Measurements from ENCODE around the gene SPEM3. TPM values are rescaled to one million over a fixed set of nuclear protein-coding genes. Genes with fewer than 3 reads are reported as not detected.
A peak's percentile ranks its signal among the peaks of the same experiment; 100 is the strongest.

Gene SPEM3
- total and polyA plus RNA-seq, 2 of the 13 experiments (the other 11 are each of a cell fraction or from before 2014, with no cell fraction given), result not detected

DNA sequence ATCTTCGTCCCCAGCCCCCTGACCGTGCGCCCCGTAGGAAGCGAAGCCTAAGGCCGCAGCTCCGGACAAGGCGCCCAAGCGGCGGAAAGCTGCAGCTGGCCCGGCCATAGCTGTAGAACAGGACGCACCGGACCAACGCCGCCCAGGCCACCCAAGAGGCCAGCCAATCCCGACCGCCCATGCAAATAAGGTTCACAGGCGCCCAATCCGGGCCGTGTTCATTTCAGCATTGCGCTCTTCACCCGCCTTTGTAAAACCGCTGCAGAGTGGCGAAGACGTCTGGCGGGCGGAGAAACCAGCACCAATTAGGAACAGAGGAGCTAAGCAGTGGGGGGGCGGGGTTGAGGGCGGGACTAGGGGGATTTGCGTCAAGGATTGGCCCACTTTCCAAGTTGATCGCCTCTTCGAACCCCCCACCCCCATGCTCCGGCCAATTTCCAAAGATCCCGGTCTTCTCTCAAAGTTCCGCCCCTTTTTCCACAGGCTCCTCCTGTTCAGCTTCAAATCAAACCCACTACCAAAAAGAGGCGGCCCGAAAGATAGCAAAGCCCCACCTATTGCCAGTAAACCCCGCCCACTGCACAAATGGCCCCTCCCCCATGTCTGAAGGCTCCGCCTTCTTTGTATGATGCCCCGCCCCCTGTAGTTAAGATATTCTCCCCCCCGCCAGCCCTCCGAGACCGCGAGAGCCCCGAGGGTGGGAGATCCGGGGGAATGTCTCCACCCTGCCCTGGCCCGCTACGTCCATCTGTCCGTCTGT is 24.5 kb upstream of the SPEM3 start, which contains the start of gene TMEM256 (continued):
- TF ChIP-seq ZBTB7B (CRISPR knock-in tag; IDR thresholded peaks at IDR 0.05) (no peak), KDM4B (CRISPR knock-in tag; IDR thresholded peaks at IDR 0.05) (no peak), SNAPC4 (CRISPR knock-in tag; IDR thresholded peaks at IDR 0.05) (peak; percentile 97), SALL1 (CRISPR knock-in tag; IDR thresholded peaks at IDR 0.05) (no peak), ZNF773 (CRISPR knock-in tag; IDR thresholded peaks at IDR 0.05; ENCODE audit: borderline replicate concordance) (no peak), ZNF841 (CRISPR knock-in tag; IDR thresholded peaks at IDR 0.05; ENCODE audit: borderline replicate concordance) (no peak), ZNF644 (CRISPR knock-in tag; IDR thresholded peaks at IDR 0.05; ENCODE audit: low read depth) (no peak), ZNF562 (CRISPR knock-in tag; IDR thresholded peaks at IDR 0.05; ENCODE audit: borderline replicate concordance) (no peak), ATM (IDR thresholded peaks at IDR 0.05; ENCODE audit: borderline replicate concordance) (no peak), MXD4 (CRISPR knock-in tag; IDR thresholded peaks at IDR 0.05) (no peak), PRMT3 (CRISPR knock-in tag; IDR thresholded peaks at IDR 0.05; ENCODE audit: borderline replicate concordance, low read depth) (no peak), TGIF2 (CRISPR knock-in tag; IDR thresholded peaks at IDR 0.05) (no peak), PHF21A (CRISPR knock-in tag; IDR thresholded peaks at IDR 0.05) (no peak), GFI1 (CRISPR knock-in tag; IDR thresholded peaks at IDR 0.05; ENCODE audit: borderline replicate concordance) (peak; percentile 46; the same call in 1 of the 2 replicates), SALL2 (CRISPR knock-in tag; IDR thresholded peaks at IDR 0.05) (no peak), POGZ (CRISPR knock-in tag; IDR thresholded peaks at IDR 0.05) (no peak)
- TF ChIP-seq, protein P1, sequence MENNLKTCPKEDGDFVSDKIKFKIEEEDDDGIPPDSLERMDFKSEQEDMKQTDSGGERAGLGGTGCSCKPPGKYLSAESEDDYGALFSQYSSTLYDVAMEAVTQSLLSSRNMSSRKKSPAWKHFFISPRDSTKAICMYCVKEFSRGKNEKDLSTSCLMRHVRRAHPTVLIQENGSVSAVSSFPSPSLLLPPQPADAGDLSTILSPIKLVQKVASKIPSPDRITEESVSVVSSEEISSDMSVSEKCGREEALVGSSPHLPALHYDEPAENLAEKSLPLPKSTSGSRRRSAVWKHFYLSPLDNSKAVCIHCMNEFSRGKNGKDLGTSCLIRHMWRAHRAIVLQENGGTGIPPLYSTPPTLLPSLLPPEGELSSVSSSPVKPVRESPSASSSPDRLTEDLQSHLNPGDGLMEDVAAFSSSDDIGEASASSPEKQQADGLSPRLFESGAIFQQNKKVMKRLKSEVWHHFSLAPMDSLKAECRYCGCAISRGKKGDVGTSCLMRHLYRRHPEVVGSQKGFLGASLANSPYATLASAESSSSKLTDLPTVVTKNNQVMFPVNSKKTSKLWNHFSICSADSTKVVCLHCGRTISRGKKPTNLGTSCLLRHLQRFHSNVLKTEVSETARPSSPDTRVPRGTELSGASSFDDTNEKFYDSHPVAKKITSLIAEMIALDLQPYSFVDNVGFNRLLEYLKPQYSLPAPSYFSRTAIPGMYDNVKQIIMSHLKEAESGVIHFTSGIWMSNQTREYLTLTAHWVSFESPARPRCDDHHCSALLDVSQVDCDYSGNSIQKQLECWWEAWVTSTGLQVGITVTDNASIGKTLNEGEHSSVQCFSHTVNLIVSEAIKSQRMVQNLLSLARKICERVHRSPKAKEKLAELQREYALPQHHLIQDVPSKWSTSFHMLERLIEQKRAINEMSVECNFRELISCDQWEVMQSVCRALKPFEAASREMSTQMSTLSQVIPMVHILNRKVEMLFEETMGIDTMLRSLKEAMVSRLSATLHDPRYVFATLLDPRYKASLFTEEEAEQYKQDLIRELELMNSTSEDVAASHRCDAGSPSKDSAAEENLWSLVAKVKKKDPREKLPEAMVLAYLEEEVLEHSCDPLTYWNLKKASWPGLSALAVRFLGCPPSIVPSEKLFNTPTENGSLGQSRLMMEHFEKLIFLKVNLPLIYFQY (CRISPR knock-in tag; IDR thresholded peaks at IDR 0.05; ENCODE audit: borderline replicate concordance), result no peak
- TF ChIP-seq, protein P2, sequence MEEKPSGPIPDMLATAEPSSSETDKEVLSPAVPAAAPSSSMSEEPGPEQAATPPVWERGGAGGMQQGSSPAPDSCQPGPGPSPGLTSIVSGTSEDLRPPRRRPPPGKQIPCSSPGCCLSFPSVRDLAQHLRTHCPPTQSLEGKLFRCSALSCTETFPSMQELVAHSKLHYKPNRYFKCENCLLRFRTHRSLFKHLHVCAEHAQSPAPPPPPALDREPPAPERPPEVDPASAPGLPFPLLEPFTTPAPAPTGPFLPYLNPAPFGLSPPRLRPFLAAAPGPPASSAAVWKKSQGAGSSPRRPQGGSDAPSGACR (CRISPR knock-in tag; IDR thresholded peaks at IDR 0.05), result no peak
- TF ChIP-seq, protein P3, sequence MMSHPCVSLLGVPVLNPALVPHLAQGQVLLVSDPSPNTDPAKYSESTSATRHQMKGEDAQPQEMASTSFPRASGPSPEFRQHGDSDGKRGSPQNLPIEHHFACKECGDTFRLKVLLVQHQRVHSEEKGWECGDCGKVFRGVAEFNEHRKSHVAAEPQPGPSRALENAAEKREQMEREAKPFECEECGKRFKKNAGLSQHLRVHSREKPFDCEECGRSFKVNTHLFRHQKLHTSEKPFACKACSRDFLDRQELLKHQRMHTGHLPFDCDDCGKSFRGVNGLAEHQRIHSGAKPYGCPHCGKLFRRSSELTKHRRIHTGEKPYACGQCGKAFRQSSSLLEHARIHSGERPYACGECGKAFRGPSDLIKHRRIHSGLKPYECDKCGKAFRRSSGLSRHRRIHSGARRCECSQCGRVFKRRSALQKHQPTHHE (CRISPR knock-in tag; IDR thresholded peaks at IDR 0.05; ENCODE audit: borderline replicate concordance), result no peak; the same call in 1 of the 2 replicates

All from HepG2 (cell line).